Left renal cortex interstitium (tissue), 4 donors: ENCODE data around the gene EPN1. TPM values are rescaled to one million over a fixed set of nuclear protein-coding genes. Genes with fewer than 3 reads are reported as not detected.
A peak's percentile ranks its signal among the peaks of the same experiment; 100 is the strongest.

ENCODE experiments used
- DNase-seq, 4 donors: peaks; one replicate each; pipeline ENCODE4 v3.0.0-alpha.2; 2013; ENCODE audit warnings: low read depth in 4 of 4, low spot score in 2 of 4, missing footprints in 1 of 4
- polyA plus RNA-seq, 4 donors: library from polyadenylated mRNA; unstranded; fragments of 120-200 nt; gene quantifications; one replicate each; pipeline ENCODE4 v1.2.1, GENCODE V29; 2013; ENCODE audit not compliant: insufficient read length in 4 of 4

The EPN1 gene
- polyA plus RNA-seq: 100 to 1,000 TPM in 3 of 4 donors, 10 to 100 TPM in 1; 92.1 to 157 (median 133) TPM

GRCh38 chr19:55674841-55675660 is at the start of gene EPN1:
TSS of gene EPN1 (plus strand) at chr19:55675226. CDS start at chr19:55678628, 3,402 bp downstream.
- DNase-seq: peak; percentile 56 to 89 (median 82)

GRCh38 chr19:55626350-55626749 is 48.7 kb upstream of the EPN1 start:
- no peak for DNase-seq

GRCh38 chr19:55632463-55632834 is 42.6 kb upstream of the EPN1 start:
- DNase-seq: peak in 2 of 4 donors; percentile 79 to 89

GRCh38 chr19:55633861-55634260 is 41.2 kb upstream of the EPN1 start:
- DNase-seq: no peak

DNA sequence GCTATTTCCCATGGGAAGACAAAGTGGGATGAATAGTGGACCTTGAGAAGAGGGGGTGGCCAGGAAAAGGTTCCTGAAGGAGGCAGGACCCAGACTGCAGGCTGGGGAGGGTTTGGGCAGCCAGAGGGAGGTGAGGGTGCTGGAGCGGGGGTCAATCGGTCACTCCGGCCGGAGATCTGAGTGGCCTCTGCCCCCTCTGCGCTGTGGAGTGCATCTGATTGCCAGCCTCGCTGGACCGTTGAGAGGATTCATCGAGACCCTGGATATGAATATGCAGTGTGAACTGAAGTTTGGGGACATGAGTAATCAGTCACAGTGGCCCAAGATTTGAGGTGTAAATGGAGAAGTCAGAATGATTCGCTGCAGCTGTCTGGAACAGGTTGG is 39.7 kb upstream of the EPN1 start:
- DNase-seq: no peak

DNA sequence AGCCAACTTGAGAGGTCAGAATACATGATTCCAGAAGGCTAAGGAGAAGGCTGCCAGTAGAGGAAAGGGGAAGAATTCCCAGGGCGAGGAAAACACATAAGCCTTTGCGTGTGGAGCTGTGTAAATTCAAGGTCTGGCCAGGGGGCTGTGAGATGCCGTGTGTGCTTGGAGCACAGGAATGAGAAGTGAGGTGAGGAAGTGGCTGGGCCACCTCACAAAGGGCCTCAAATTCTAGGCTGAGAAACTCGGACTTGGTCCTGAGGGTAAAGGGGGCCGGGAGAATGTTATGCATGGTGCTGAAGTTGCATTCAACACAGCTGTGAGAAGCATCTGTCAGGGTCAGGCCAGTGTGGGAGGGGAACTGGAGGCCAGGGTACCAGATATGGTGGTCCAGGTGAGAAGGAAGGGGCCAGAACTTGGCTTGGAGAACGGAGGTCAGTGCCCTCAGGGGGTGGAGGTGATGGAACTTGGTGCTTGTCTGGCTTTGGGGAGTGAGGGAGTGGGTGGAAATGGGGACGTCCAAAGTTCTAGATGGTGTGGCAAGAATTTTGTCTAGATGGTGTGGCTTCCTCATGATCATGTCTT is 39.1 kb upstream of the EPN1 start:
- DNase-seq: no peak

DNA sequence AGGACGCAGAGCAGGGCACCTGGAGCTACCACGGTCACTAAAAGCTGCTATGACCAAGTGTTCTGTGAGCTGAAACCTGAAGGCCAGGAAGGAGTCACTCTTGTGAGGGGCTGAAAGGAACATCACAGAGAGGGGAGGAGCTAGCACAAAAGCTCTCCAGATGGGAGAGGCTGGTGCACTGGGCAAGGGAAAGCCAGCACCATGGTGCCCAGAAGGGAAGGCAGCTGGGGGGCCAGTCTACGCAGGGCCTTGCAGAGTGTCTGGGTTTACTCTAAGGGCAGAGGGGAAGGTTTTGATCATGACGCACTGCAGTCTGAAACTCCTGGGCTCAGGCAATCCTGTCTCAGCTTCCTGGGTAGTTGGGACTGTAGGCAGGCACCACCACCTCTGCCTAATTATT is 38.3 kb upstream of the EPN1 start:
- DNase-seq: no peak

DNA sequence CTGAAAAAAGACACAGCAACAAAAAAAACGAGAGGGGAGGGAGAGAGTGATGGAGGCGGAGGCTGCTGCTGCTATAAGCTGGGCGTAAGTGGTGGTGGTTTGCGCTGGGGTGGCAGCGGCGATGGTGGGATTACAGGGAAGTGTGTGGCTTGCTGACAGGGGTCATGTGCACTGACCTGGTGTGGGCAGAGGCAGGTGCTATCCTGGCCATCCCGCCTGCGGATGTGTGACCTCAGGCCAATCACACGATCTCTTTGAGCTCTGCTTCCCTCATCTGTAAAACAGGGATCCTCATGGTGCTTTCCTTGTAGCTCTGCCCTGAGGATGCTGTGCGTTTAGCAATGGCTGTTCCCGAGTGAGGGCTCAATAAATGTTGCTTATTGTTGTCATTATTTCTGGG is 37.5 kb upstream of the EPN1 start:
- DNase-seq: no peak

- DNase-seq: no peak
Measured at GRCh38 chr19:55638864-55639359, 36.1 kb upstream of the EPN1 start.

GRCh38 chr19:55640043-55640576 is 34.9 kb upstream of the EPN1 start:
- peak in 1 of 4 donors; percentile 49 for DNase-seq

DNA sequence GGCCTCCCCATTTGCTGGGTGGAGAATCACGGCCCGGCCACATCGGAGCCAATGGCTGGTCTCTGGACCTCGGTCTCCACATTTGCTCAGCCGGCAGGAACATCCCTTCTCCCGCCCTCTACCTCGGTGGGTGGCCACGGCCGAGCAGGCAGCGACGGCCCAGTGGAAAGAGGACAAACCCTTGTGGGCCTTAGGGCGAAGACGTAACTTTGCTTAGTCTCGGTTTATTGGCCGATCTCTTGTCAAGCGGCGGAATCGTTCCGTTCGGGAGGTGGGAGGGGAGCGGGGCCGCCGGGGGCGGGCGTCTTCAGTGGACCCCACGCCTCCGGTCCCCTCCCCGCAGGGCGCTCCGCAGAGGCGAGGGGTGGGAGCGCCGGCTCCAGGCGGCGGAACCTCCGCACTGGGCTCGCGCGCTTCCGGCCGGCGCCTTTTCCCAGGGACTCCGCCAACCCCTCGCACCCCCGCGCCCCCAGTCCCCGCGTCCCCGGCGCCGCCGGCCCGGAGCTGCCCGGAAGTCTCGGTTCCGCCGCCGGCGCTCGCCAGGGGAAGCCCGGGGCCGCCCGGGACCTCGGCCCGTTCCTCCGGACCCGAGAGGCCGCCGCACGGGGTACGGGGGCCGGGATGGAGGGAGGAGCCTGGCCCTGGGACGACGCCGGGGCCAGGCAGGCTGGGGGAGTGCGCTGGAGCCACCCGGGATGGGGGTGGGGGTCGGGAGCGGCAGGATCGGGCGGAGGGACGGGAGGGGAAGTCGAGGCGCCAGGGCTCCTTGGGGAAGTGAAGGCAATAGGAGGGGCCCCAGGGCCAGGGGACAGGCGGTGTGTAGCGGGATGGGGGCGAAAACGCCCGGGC is 34.2 kb upstream of the EPN1 start, which contains the start of gene ZNF580:
ZNF580 (plus strand) TSS at position 426 of the 849 bp plus-strand sequence. CDS start 1,507 bp downstream, outside the sequence.
- DNase-seq: peak in 2 of 4 donors; percentile 52 to 60

- no peak for DNase-seq
Measured at GRCh38 chr19:55641426-55642152, 33.4 kb upstream of the EPN1 start.

DNA sequence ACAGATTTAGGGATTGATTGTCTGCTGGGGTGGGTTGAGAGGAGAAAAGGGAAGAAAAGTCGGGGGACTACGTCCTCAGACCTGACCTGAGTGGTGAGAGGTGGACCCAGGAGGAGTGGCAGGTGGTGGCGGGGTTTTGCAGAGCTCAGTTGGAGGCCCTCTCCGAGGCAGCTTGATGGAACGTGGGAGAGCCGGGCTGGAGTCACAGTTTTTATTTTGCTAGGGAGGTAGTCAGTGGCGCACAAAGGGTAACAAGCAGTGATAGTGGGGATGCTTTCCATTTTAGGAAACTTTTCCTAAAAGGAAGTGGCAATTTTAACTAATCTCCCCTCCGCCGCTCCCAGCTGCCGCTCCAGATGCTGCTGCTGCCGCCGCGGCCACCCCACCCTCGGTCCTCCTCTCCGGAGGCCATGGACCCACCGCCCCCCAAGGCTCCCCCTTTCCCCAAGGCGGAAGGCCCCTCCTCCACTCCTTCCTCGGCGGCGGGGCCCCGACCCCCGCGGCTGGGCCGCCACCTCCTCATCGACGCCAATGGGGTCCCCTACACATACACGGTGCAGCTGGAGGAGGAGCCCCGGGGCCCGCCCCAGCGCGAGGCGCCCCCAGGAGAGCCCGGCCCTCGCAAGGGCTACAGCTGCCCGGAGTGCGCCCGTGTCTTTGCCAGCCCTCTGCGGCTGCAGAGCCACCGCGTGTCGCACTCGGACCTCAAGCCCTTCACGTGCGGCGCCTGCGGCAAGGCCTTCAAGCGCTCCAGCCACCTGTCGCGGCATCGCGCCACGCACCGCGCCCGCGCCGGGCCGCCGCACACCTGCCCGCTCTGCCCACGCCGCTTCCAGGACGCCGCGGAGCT is 32.6 kb upstream of the EPN1 start:
- DNase-seq: no peak

GRCh38 chr19:55643003-55643886 is 31.8 kb upstream of the EPN1 start, which contains the start of gene ZNF581:
TSS of gene ZNF581 (plus strand) at chr19:55643649. CDS start at chr19:55644572, 923 bp downstream.
- peak in 1 of 4 donors; percentile 44 for DNase-seq

- DNase-seq: no peak
Measured at GRCh38 chr19:55643887-55644176, 31.2 kb upstream of the EPN1 start.

DNA sequence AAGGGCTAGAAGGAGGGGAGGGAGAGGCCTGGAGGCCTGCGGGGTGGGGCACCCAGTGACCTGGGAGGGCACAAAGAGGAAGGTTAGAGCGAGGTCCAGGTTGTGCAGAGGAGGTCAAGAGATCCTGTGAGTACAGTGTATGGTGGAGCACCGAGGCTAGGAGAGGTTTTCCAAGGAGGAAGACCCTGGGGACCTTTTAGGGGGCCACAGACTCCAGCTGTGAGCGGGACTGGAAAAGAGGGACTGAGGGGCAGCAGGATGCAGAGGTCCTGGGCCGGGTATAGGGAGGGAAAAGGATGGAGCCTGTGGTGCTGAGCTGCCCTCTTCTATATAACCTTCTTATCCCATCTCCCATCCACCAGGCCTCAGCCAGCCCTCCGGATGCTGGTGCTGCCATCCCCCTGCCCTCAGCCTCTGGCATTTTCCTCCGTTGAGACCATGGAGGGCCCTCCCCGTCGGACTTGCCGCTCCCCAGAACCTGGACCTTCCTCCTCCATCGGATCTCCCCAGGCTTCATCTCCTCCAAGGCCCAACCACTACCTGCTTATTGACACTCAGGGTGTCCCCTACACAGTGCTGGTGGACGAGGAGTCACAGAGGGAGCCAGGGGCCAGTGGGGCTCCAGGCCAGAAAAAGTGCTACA is 30.7 kb upstream of the EPN1 start:
- no peak for DNase-seq

- no peak for DNase-seq
Measured at GRCh38 chr19:55644842-55645511, 30.0 kb upstream of the EPN1 start.
